Mesendoderm (in vitro differentiated cells): Measurements from ENCODE around the gene IZUMO2.
"Not testable (repeated sequence)": the region's sequence is repeated elsewhere in the genome, so short reads cannot be mapped to it uniquely, and the experiment has no call there.

Experiments
- DNase-seq: peaks from one replicate; pipeline ENCODE4 v3.0.0; 2013
- H2AK5ac ChIP-seq: 2 replicates; pipeline ENCODE4 v1.6.1; 2013; ENCODE audit warnings: low read length, inconsistent platforms
- H2BK120ac ChIP-seq: 2 replicates; pipeline ENCODE4 v1.6.1; 2013; ENCODE audit warnings: low read depth, mild to moderate bottlenecking, low read length, moderate library complexity, mixed read lengths
- H2BK15ac ChIP-seq: replicated peaks from 2 replicates; pipeline ENCODE4 v1.6.1; 2013; ENCODE audit warnings: low read depth, mild to moderate bottlenecking, moderate library complexity
- H2BK5ac ChIP-seq: 2 replicates; pipeline ENCODE4 v1.6.1; 2013; ENCODE audit warnings: low read length, inconsistent platforms
- H3K18ac ChIP-seq: 2 replicates; pipeline ENCODE4 v1.6.1; 2013; ENCODE audit warnings: mild to moderate bottlenecking, low read length, mixed read lengths
- H3K23ac ChIP-seq: one replicate; pipeline ENCODE4 v1.6.1; 2013; ENCODE audit warnings: low read length
- H3K27ac ChIP-seq: 2 replicates; pipeline ENCODE4 v1.5.1; 2013; ENCODE audit warnings: low read depth, mild to moderate bottlenecking, inconsistent platforms, low read length, moderate library complexity
- H3K27me3 ChIP-seq: 2 replicates; pipeline ENCODE4 v1.6.1; 2013; ENCODE audit warnings: low read length, control low read depth, mild to moderate bottlenecking, inconsistent platforms; ENCODE audit not compliant: insufficient read depth, poor library complexity
- H3K36me3 ChIP-seq: 2 replicates; pipeline ENCODE4 v1.6.1; 2013; ENCODE audit warnings: low read length, inconsistent platforms; ENCODE audit not compliant: control insufficient read depth, insufficient read depth
- H3K4ac ChIP-seq: one replicate; pipeline ENCODE4 v1.6.1; 2013; ENCODE audit warnings: low read depth, mild to moderate bottlenecking, low read length, moderate library complexity
- H3K4me1 ChIP-seq: 2 replicates; pipeline ENCODE4 v1.6.1; 2013; ENCODE audit warnings: low read depth, low read length, inconsistent platforms; ENCODE audit not compliant: control insufficient read depth
- H3K4me2 ChIP-seq: 2 replicates; pipeline ENCODE4 v1.6.1; 2013; ENCODE audit warnings: low read length
- H3K4me3 ChIP-seq: 2 replicates; pipeline ENCODE4 v1.5.1; 2013; ENCODE audit warnings: mild to moderate bottlenecking, low read length
- H3K56ac ChIP-seq: one replicate; pipeline ENCODE4 v1.6.1; 2013; ENCODE audit warnings: low read length
- H3K79me1 ChIP-seq: 2 replicates; pipeline ENCODE4 v1.6.1; 2013; ENCODE audit warnings: low read length, inconsistent platforms
- H3K79me2 ChIP-seq: 2 replicates; pipeline ENCODE4 v1.6.1; 2013; ENCODE audit warnings: mild to moderate bottlenecking, low read length; ENCODE audit not compliant: control insufficient read depth, insufficient read depth
- H3K9ac ChIP-seq: 2 replicates; pipeline ENCODE4 v1.6.1; 2013; ENCODE audit warnings: low read length, inconsistent platforms
- H4K5ac ChIP-seq: one replicate; pipeline ENCODE4 v1.6.1; 2013; ENCODE audit warnings: low read length
- H4K8ac ChIP-seq: one replicate; pipeline ENCODE4 v1.6.1; 2013; ENCODE audit warnings: low read depth, mild to moderate bottlenecking, control low read depth, low read length, moderate library complexity
- WGBS: extraction: QIAGEN DNeasy Blood & Tissue Kit; methylation state at CpG from one replicate; pipeline ENCODE4 v1.1.7; 2013; ENCODE audit warnings: low lambda C conversion rate, missing lambda C conversion rate; ENCODE audit not compliant: insufficient coverage; ENCODE audit errors: extremely low coverage; 5-methylcytosine and 5-hydroxymethylcytosine counted together

IZUMO2 gene

GRCh38 chr19:50147462-50148423, 15.3 kb downstream of the IZUMO2 start:
- no peaks in the 10 kb centered on the region for H3K4me1 ChIP-seq
- H3K27me3 ChIP-seq: no peaks in the 10 kb centered on the region
- H4K5ac ChIP-seq: no peak overlapping the region
- no peak overlapping the region for H3K4ac ChIP-seq
- H3K79me1 ChIP-seq: no peaks in the 10 kb centered on the region
- no peak overlapping the region for H2BK120ac ChIP-seq
- H2AK5ac ChIP-seq: no peak overlapping the region
- H3K27ac ChIP-seq: no peak overlapping the region
- no peaks in the 10 kb centered on the region for H3K36me3 ChIP-seq
- H3K18ac ChIP-seq: no peak overlapping the region
- no peak overlapping the region for H2BK15ac ChIP-seq
- no peak overlapping the region for H3K23ac ChIP-seq
- no peak overlapping the region for H2BK5ac ChIP-seq
- H3K4me3 ChIP-seq: peak overlapping the region; percentile 53
- no peak overlapping the region for H4K8ac ChIP-seq
- H3K79me2 ChIP-seq: no peaks in the 10 kb centered on the region
- WGBS: no CpG with 5 or more reads among the region's 52 CpGs
- peak overlapping the region; percentile 94 for H3K4me2 ChIP-seq
- H3K9ac ChIP-seq: peak overlapping the region; percentile 69
- H3K56ac ChIP-seq: peak overlapping the region; percentile 74
- peak; percentile 96 for DNase-seq

DNA sequence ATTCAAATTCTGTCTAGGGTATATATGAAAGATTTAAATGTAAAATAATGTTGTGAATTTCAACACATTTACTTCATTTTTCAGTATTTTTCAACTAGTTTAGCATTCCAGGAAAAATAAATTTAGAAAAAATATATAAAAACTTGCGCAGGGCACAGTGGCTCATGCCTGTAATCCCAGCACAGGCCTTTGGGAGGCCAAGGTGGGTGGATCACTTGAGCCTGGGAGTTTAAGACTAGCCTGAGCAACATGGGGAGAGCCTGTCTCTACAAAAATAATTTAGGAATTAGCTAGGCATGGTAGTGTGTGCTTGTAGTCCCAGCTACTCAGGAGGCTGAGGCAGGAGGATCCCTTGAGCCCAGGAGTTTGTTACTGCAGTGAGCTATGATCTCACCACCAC, 21.2 kb downstream of the IZUMO2 start:
- not testable (repeated sequence) for DNase-seq, H3K9ac ChIP-seq, H3K4me3 ChIP-seq, H3K18ac ChIP-seq, H3K23ac ChIP-seq, H2BK5ac ChIP-seq, H4K8ac ChIP-seq, H2BK120ac ChIP-seq, H3K56ac ChIP-seq, H3K27ac ChIP-seq, H4K5ac ChIP-seq, H3K27me3 ChIP-seq, H3K4me1 ChIP-seq, H3K36me3 ChIP-seq, H3K4me2 ChIP-seq, H2AK5ac ChIP-seq, H3K79me1 ChIP-seq, H3K4ac ChIP-seq, H2BK15ac ChIP-seq, H3K79me2 ChIP-seq
- no CpG with 5 or more reads among the region's 1 CpG for WGBS

- no CpG with 5 or more reads among the region's 36 CpGs for WGBS
- H2BK120ac ChIP-seq, H3K4ac ChIP-seq, H3K9ac ChIP-seq, H3K4me3 ChIP-seq, H3K4me1 ChIP-seq, H3K23ac ChIP-seq, H3K79me2 ChIP-seq, H3K79me1 ChIP-seq, DNase-seq, H3K36me3 ChIP-seq, H3K56ac ChIP-seq, H3K27ac ChIP-seq, H2BK5ac ChIP-seq, H4K5ac ChIP-seq, H3K27me3 ChIP-seq, H4K8ac ChIP-seq, H2AK5ac ChIP-seq, H3K4me2 ChIP-seq, H3K18ac ChIP-seq, H2BK15ac ChIP-seq: not testable (repeated sequence)
These were observed 22.8 kb downstream of the IZUMO2 start for GRCh38 chr19:50140118-50140845.

- not testable (repeated sequence) for DNase-seq, H3K4me3 ChIP-seq
- no CpG with 5 or more reads among the region's 23 CpGs for WGBS
These were observed 26.3 kb downstream of the IZUMO2 start for GRCh38 chr19:50136603-50137365.

GRCh38 chr19:50135856-50136602, 27.1 kb downstream of the IZUMO2 start:
- not testable (repeated sequence) for H3K4me1 ChIP-seq, H4K5ac ChIP-seq, H2AK5ac ChIP-seq, H3K9ac ChIP-seq, H2BK5ac ChIP-seq, H3K4me3 ChIP-seq, H3K56ac ChIP-seq, H2BK15ac ChIP-seq, H3K79me1 ChIP-seq, H3K18ac ChIP-seq, H3K27ac ChIP-seq, H3K4ac ChIP-seq, H4K8ac ChIP-seq, DNase-seq, H3K79me2 ChIP-seq, H3K4me2 ChIP-seq, H3K36me3 ChIP-seq, H3K23ac ChIP-seq, H2BK120ac ChIP-seq, H3K27me3 ChIP-seq
- no CpG with 5 or more reads among the region's 10 CpGs for WGBS

More at GRCh38 chr19:50136603-50137365, 26.3 kb downstream of the IZUMO2 start:
- H3K56ac ChIP-seq, H2AK5ac ChIP-seq, H3K4me1 ChIP-seq, H3K23ac ChIP-seq, H3K79me2 ChIP-seq, H3K4ac ChIP-seq, H2BK5ac ChIP-seq, H3K9ac ChIP-seq, H3K18ac ChIP-seq, H4K8ac ChIP-seq, H3K27me3 ChIP-seq, H2BK120ac ChIP-seq, H3K27ac ChIP-seq, H3K4me2 ChIP-seq, H3K36me3 ChIP-seq, H4K5ac ChIP-seq, H2BK15ac ChIP-seq, H3K79me1 ChIP-seq: not testable (repeated sequence)
